Vagina (tissue), 2 donors: ENCODE data around the gene EPS15. TPM values are rescaled to one million over a fixed set of nuclear protein-coding genes. Genes with fewer than 3 reads are reported as not detected.

Experiments used
- DNase-seq, 2 donors: peaks; one replicate each; pipeline ENCODE4 v3.0.0-alpha.2; 2017; ENCODE audit errors: extremely low spot score in 2 of 2
- H3K27ac ChIP-seq: fragments of 200-600 bp; sonication (generic); one replicate; pipeline ENCODE4 v1.5.1; 2019
- H3K27me3 ChIP-seq: fragments of 200-600 bp; sonication (generic); one replicate; pipeline ENCODE4 v1.5.1; 2019
- H3K36me3 ChIP-seq, 2 donors: fragments of 200-600 bp; sonication (generic); one replicate each; pipeline ENCODE4 v1.5.1; 2017 to 2019
- H3K4me1 ChIP-seq: fragments of 200-600 bp; sonication (generic); one replicate; pipeline ENCODE4 v1.5.1; 2019
- H3K4me3 ChIP-seq, 2 donors: fragments of 200-600 bp; sonication (generic); 1 replicate in 1 of 2; 2 replicates in 1 of 2; pipeline ENCODE4 v1.5.1; 2016 to 2019
- H3K9me3 ChIP-seq: fragments of 200-600 bp; sonication (generic); one replicate; pipeline ENCODE4 v1.5.1; 2019
- CTCF ChIP-seq, 3 experiments: fragments of 450-650 bp in 2 of 3; fragments of 200-600 bp in 1 of 3; sonication (generic) in 1 of 3; IDR thresholded peaks; one replicate each; pipeline ENCODE4 v1.5.1; 2017 to 2019; ENCODE audit warnings: antibody characterized with exemption in 3 of 3, mild to moderate bottlenecking in 2 of 3, moderate library complexity in 2 of 3
- POLR2A ChIP-seq, 2 donors: fragments of 450-650 bp; IDR thresholded peaks; one replicate each; pipeline ENCODE4 v1.6.1; 2017; ENCODE audit warnings: antibody characterized with exemption in 2 of 2, mild to moderate bottlenecking in 2 of 2, moderate library complexity in 2 of 2
- POLR2AphosphoS5 ChIP-seq, 2 donors: sonication (generic); formaldehyde crosslinking; IDR thresholded peaks; one replicate each; pipeline ENCODE4 v1.9.0; 2017; ENCODE audit warnings: antibody characterized with exemption in 2 of 2, mild to moderate bottlenecking in 2 of 2, low read depth in 1 of 2; ENCODE audit not compliant: insufficient read depth in 1 of 2
- intact Hi-C: fragments of 100-400 bp; cut with DNase I; formaldehyde crosslinking; loops from one replicate; pipeline ENCODE4 v1.15.1; 2023
- total RNA-seq: library from RNA; depleted of rRNA; stranded (reverse); fragments of >200 nt; gene quantifications from one replicate; pipeline ENCODE4 v1.2.3, GENCODE V29; 2016

EPS15 gene
- total RNA-seq, 1 donor from 2014 or later, result 70.5 TPM

GRCh38 chr1:51381964-51382363, 137.1 kb downstream of the EPS15 start:
- intact Hi-C loops, result no loop called here

GRCh38 chr1:51380936-51381335, 138.1 kb downstream of the EPS15 start:
- no peak for DNase-seq
- Histone ChIP-seq H3K4me3 (no peak overlapping the region), H3K4me1 (no peaks in the 10 kb centered on the region), H3K27ac (no peak overlapping the region), H3K36me3 (peaks cover 0 to 24% of the 10 kb centered on the region in 2 donors), H3K27me3 (no peaks in the 10 kb centered on the region), H3K9me3 (peaks cover 4% of the 10 kb centered on the region)
- TF ChIP-seq POLR2AphosphoS5 (IDR thresholded peaks at IDR 0.05; ENCODE audit: insufficient read depth in 1 of 2, low read depth in 1 of 2), result no peak
- intact Hi-C loops, result no loop called here

More at GRCh38 chr1:51381964-51382363, 137.1 kb downstream of the EPS15 start:
- H3K36me3 ChIP-seq, result peaks cover 0 to 25% of the 10 kb centered on the region in 2 donors
- peaks cover 4% of the 10 kb centered on the region for H3K9me3 ChIP-seq
- H3K4me3 ChIP-seq, result no peak overlapping the region
- no peak for DNase-seq
- H3K4me1 ChIP-seq, result no peaks in the 10 kb centered on the region
- no peaks in the 10 kb centered on the region for H3K27me3 ChIP-seq
- H3K27ac ChIP-seq, result no peak overlapping the region
- TF ChIP-seq POLR2AphosphoS5 (IDR thresholded peaks at IDR 0.05; ENCODE audit: insufficient read depth in 1 of 2, low read depth in 1 of 2) (no peak), CTCF (IDR thresholded peaks at IDR 0.05) (no peak), POLR2A (IDR thresholded peaks at IDR 0.05) (no peak)

GRCh38 chr1:51378871-51379270, 140.2 kb downstream of the EPS15 start:
- no peak for TF ChIP-seq CTCF (IDR thresholded peaks at IDR 0.05)
- TF ChIP-seq POLR2AphosphoS5 (IDR thresholded peaks at IDR 0.05; ENCODE audit: insufficient read depth in 1 of 2, low read depth in 1 of 2), result no peak
- no peak for TF ChIP-seq POLR2A (IDR thresholded peaks at IDR 0.05)
- DNase-seq, result no peak
- intact Hi-C loops, result no loop called here
- no peaks in the 10 kb centered on the region for H3K27me3 ChIP-seq
- H3K36me3 ChIP-seq, result peaks cover 0 to 25% of the 10 kb centered on the region in 2 donors
- H3K9me3 ChIP-seq, result peaks cover 3% of the 10 kb centered on the region
- H3K27ac ChIP-seq, result no peak overlapping the region
- no peak overlapping the region for H3K4me3 ChIP-seq
- no peaks in the 10 kb centered on the region for H3K4me1 ChIP-seq

GRCh38 chr1:51373898-51374297, 145.2 kb downstream of the EPS15 start:
- H3K4me3 ChIP-seq, result no peak overlapping the region
- no peaks in the 10 kb centered on the region for H3K27me3 ChIP-seq
- H3K36me3 ChIP-seq, result peaks cover 0 to 28% of the 10 kb centered on the region in 2 donors
- no peak for DNase-seq
- H3K27ac ChIP-seq, result no peak overlapping the region
- H3K4me1 ChIP-seq, result no peaks in the 10 kb centered on the region
- H3K9me3 ChIP-seq, result no peaks in the 10 kb centered on the region
- intact Hi-C loops, result no loop called here
- TF ChIP-seq POLR2A (IDR thresholded peaks at IDR 0.05) (no peak), POLR2AphosphoS5 (IDR thresholded peaks at IDR 0.05; ENCODE audit: insufficient read depth in 1 of 2, low read depth in 1 of 2) (no peak), CTCF (IDR thresholded peaks at IDR 0.05) (no peak)

- DNase-seq, result no peak
- Histone ChIP-seq H3K4me1 (no peaks in the 10 kb centered on the region), H3K27me3 (no peaks in the 10 kb centered on the region), H3K9me3 (no peaks in the 10 kb centered on the region), H3K4me3 (no peak overlapping the region), H3K36me3 (peaks cover 0 to 27% of the 10 kb centered on the region in 2 donors), H3K27ac (no peak overlapping the region)
- intact Hi-C loops, result no loop called here
- TF ChIP-seq POLR2AphosphoS5 (IDR thresholded peaks at IDR 0.05; ENCODE audit: insufficient read depth in 1 of 2, low read depth in 1 of 2), result no peak
- no peak for TF ChIP-seq POLR2A (IDR thresholded peaks at IDR 0.05)
- no peak for TF ChIP-seq CTCF (IDR thresholded peaks at IDR 0.05)
These were observed 146.5 kb downstream of the EPS15 start for GRCh38 chr1:51372561-51372960.
